Measurements from ENCODE around the gene MTA1. TPM values are rescaled to one million over a fixed set of nuclear protein-coding genes. Genes with fewer than 3 reads are reported as not detected.

Gene MTA1
- total and polyA plus RNA-seq, 4 donors: 3.7 to 28.1 (median 21.0) TPM

- no peak for TF ChIP-seq CTCF (IDR thresholded peaks at IDR 0.05; ENCODE audit: low read depth, low read length, missing input control)
- TF ChIP-seq HNF4A (conservative IDR thresholded peaks at IDR 0.05): no peak
Measured at GRCh38 chr14:105488781-105489541, 69.3 kb downstream of the MTA1 start (continued).

- DNase-seq (ENCODE audit: low spot score): peak; percentile 78
- Histone ChIP-seq H3K4me3 (ENCODE audit: low read depth in 1 of 3, low read length in 3 of 3) (peak overlapping the region in 2 of 3 donors; percentile 57 to 65), H3K9me3 (ENCODE audit: control insufficient read depth in 4 of 4, low read length in 3 of 4) (no peaks in the 10 kb centered on the region), H3K27ac (ENCODE audit: low read depth in 1 of 2, low read length in 2 of 2) (peak overlapping the region; percentile 74 to 83), H3K4me1 (ENCODE audit: control insufficient read depth in 4 of 4, insufficient read depth in 4 of 4, low read length in 3 of 4) (peaks cover 10 to 64% (median 39%) of the 10 kb centered on the region in 4 donors), H3K27me3 (ENCODE audit: control insufficient read depth in 4 of 4, insufficient read depth in 4 of 4, low read length in 3 of 4) (no peaks in the 10 kb centered on the region), H3K36me3 (ENCODE audit: control insufficient read depth in 4 of 4, insufficient read depth in 3 of 4, low read depth in 1 of 4, low read length in 3 of 4) (no peaks in the 10 kb centered on the region), H3K9ac (ENCODE audit: low read depth in 1 of 2, low read length in 2 of 2) (no peak overlapping the region)
- WGBS: 2% methylated on average over 43 of the region's 44 CpGs
- TF ChIP-seq CTCF (IDR thresholded peaks at IDR 0.05; ENCODE audit: low read depth, low read length, missing input control) (peak; percentile 75), NR2F2 (IDR thresholded peaks at IDR 0.05) (no peak), MAX (IDR thresholded peaks at IDR 0.05) (no peak), RAD21 (IDR thresholded peaks at IDR 0.05) (peak; percentile 69 to 79), FOXA2 (IDR thresholded peaks at IDR 0.05) (no peak)
Measured at GRCh38 chr14:105489542-105490266, 70.1 kb downstream of the MTA1 start.

GRCh38 chr14:105490267-105490571 lies 70.6 kb downstream of the MTA1 start:
- H3K9me3 ChIP-seq (ENCODE audit: control insufficient read depth in 4 of 4, low read length in 3 of 4): no peaks in the 10 kb centered on the region
- no peaks in the 10 kb centered on the region for H3K36me3 ChIP-seq (ENCODE audit: control insufficient read depth in 4 of 4, insufficient read depth in 3 of 4, low read depth in 1 of 4, low read length in 3 of 4)
- H3K4me3 ChIP-seq (ENCODE audit: low read depth in 1 of 3, low read length in 3 of 3): peak overlapping the region in 2 of 3 donors; percentile 57 to 65
- peak overlapping the region in 1 of 2 donors; percentile 38 for H3K9ac ChIP-seq (ENCODE audit: low read depth in 1 of 2, low read length in 2 of 2)
- no peaks in the 10 kb centered on the region for H3K27me3 ChIP-seq (ENCODE audit: control insufficient read depth in 4 of 4, insufficient read depth in 4 of 4, low read length in 3 of 4)
- under 1% methylated on average over 33 of the region's 33 CpGs for WGBS
- peaks cover 10 to 64% (median 44%) of the 10 kb centered on the region in 4 donors for H3K4me1 ChIP-seq (ENCODE audit: control insufficient read depth in 4 of 4, insufficient read depth in 4 of 4, low read length in 3 of 4)
- TF ChIP-seq HNF4G (IDR thresholded peaks at IDR 0.05) (no peak), ATF3 (IDR thresholded peaks at IDR 0.05) (no peak), RAD21 (IDR thresholded peaks at IDR 0.05) (no peak), FOXA2 (IDR thresholded peaks at IDR 0.05) (no peak), JUND (IDR thresholded peaks at IDR 0.05) (no peak), SP1 (IDR thresholded peaks at IDR 0.05) (no peak), YY1 (IDR thresholded peaks at IDR 0.05) (no peak)
- peak overlapping the region; percentile 74 to 83 for H3K27ac ChIP-seq (ENCODE audit: low read depth in 1 of 2, low read length in 2 of 2)
- DNase-seq (ENCODE audit: low spot score): no peak
